Left colon (tissue), 2 donors: ENCODE measurements around the gene CCDC102B. TPM values are rescaled to one million over a fixed set of nuclear protein-coding genes. Genes with fewer than 3 reads are reported as not detected.

Experiments
- total RNA-seq, 2 donors: library from RNA; stranded (reverse); fragmentation: NEBNext Ultra II Directional; extraction: Animal tissue kit (Norgen Biotek cat#: 25700); gene quantifications; one replicate each; pipeline ENCODE4 v1.2.1, GENCODE V29; 2021
- donor health status: DM: no; HTN: no; CAD: no.
- donor health status: DM: yes; HTN: yes; CAD: no.

CCDC102B gene
- total RNA-seq, 2 donors from 2014 or later = 2.7 to 5.2 TPM

Other genes with a start within 250 kb of the CCDC102B start
- gene TMX3, start 83.0 kb upstream of the CCDC102B start, total RNA-seq = 10 to 100 TPM; 26.4 to 32.6 TPM